Measurements from ENCODE around the gene ZSWIM9. TPM values are rescaled to one million over a fixed set of nuclear protein-coding genes. Genes with fewer than 3 reads are reported as not detected.

Gene ZSWIM9
- total and polyA plus RNA-seq, 8 donors: 6.5 to 11.4 (median 9.5) TPM

DNA sequence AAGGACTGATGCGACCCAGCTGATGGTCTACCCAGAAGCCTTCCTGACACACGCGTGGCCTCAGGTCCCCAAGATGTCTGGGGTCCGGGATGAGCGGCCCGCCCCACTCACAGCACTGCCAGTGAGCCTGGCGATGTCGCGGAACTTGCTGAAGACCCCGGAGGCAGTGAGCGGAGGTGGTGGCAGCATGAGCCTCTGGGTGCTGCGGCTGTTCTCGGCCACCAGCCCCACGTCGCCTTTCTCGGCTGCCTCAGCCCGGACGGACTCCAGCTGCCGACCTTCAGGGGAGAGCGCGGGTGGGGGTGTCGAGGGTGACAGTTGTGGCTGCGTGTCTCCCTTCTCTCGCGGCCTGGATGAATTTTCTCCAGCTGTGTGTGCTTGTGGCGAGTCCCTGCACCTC is 33.1 kb upstream of the ZSWIM9 start:
- Histone ChIP-seq H3K4me3 (no peak overlapping the region), H3K27ac (no peak overlapping the region), H3K9me3 (no peaks in the 10 kb centered on the region), H3K27me3 (no peaks in the 10 kb centered on the region), H3K36me3 (peaks cover 0 to 43% of the 10 kb centered on the region in 2 donors), H3K4me1 (no peaks in the 10 kb centered on the region)
- no peak for ATAC-seq
- TF ChIP-seq CTCF (IDR thresholded peaks at IDR 0.05): no peak
- intact Hi-C loops (cut with DNase I): no loop called here
- no peak for DNase-seq

GRCh38 chr19:48139053-48139452 is 31.4 kb upstream of the ZSWIM9 start:
- no peak overlapping the region for H3K27ac ChIP-seq
- DNase-seq (no peak), ATAC-seq (no peak)

DNA sequence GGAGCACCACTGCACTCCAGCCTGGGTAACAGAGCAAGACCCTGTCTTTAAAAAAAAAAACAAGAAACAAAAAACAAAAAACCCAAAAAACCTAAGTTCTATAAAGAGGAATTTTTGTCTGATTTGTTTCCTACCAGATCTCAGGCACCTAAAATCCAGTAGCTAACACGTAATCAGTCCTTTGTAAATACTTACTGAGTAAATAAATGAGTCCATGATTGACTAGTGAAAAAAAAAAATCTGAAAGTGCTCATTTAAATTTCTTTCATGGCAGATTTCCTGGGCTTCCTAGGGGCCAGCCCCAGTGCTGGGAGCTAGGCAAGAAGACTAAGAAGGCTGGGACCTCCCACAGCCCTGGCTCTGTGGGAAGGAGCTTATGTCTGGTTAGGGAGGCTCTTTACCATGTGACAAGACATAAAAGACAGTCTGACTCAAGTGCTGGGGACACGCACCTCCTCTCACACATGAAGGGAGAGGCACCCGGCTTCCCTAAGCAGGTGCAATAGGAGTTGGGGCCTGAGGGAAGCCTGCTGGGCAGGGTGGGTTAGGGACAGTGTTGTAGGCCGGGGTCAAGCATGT is 22.8 kb upstream of the ZSWIM9 start:
- TF ChIP-seq CTCF (IDR thresholded peaks at IDR 0.05): no peak
- peak in 1 of 4 donors; percentile 12 for DNase-seq
- intact Hi-C loops (cut with DNase I): no loop called here
- H3K9me3 ChIP-seq: no peaks in the 10 kb centered on the region
- H3K27ac ChIP-seq: no peak overlapping the region
- no peaks in the 10 kb centered on the region for H3K27me3 ChIP-seq
- H3K4me1 ChIP-seq: no peaks in the 10 kb centered on the region
- ATAC-seq: no peak
- H3K4me3 ChIP-seq: no peak overlapping the region
- H3K36me3 ChIP-seq: peaks cover 0 to 77% of the 10 kb centered on the region in 2 donors

More at GRCh38 chr19:48139053-48139452, 31.4 kb upstream of the ZSWIM9 start:
- Histone ChIP-seq H3K4me3 (no peak overlapping the region), H3K9me3 (no peaks in the 10 kb centered on the region), H3K4me1 (no peaks in the 10 kb centered on the region), H3K27me3 (no peaks in the 10 kb centered on the region), H3K36me3 (peaks cover 0 to 50% of the 10 kb centered on the region in 2 donors)
- intact Hi-C loops (cut with DNase I): no loop called here
- no peak for TF ChIP-seq CTCF (IDR thresholded peaks at IDR 0.05)

DNA sequence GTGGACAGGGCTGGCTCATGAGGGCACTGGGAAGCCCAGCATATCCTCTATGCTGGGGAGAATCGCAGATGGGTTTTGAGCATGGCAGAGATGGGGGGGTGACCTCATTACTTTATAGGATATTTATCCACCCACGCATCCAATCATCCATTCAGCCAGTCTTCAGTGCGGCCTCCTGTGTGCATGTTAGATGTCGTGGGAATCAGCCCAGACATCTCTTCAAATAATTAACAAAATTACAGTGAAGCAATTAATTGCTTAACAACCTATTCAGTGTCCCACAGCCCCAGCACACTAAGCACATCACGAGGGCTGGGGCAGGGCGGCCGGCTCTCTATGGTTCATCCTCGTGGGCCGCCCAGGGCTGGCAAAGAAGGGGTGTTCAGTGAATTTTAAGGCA is 21.9 kb upstream of the ZSWIM9 start:
- Histone ChIP-seq H3K36me3 (peaks cover 0 to 68% of the 10 kb centered on the region in 2 donors), H3K9me3 (no peaks in the 10 kb centered on the region), H3K27me3 (no peaks in the 10 kb centered on the region), H3K4me3 (no peak overlapping the region), H3K4me1 (no peaks in the 10 kb centered on the region), H3K27ac (no peak overlapping the region)
- TF ChIP-seq CTCF (IDR thresholded peaks at IDR 0.05): no peak
- DNase-seq (peak in 1 of 4 donors; percentile 39), ATAC-seq (no peak)
- intact Hi-C loops (cut with DNase I): no loop called here

GRCh38 chr19:48149430-48149829 is 21.1 kb upstream of the ZSWIM9 start:
- Histone ChIP-seq H3K27ac (no peak overlapping the region), H3K4me1 (no peaks in the 10 kb centered on the region), H3K27me3 (no peaks in the 10 kb centered on the region), H3K36me3 (peaks cover 0 to 59% of the 10 kb centered on the region in 2 donors), H3K9me3 (no peaks in the 10 kb centered on the region), H3K4me3 (no peak overlapping the region)
- TF ChIP-seq CTCF (IDR thresholded peaks at IDR 0.05): no peak
- no peak for ATAC-seq
- DNase-seq: peak in 1 of 4 donors; percentile 36
- intact Hi-C loops (cut with DNase I): no loop called here
